Naive B cell (primary cell): ENCODE data around the gene SFMBT2. TPM values are rescaled to one million over a fixed set of nuclear protein-coding genes. Genes with fewer than 3 reads are reported as not detected.

Experiments used
- ATAC-seq, 2 donors: fragments of 150-1000 bp; cut with Tn5 transposase; 2 replicates each; pipeline ENCODE4 v1.10.0; 2021; ENCODE audit warnings: low read depth in 2 of 2, mild to moderate bottlenecking in 2 of 2, moderate library complexity in 2 of 2
- DNase-seq: peaks from one replicate; pipeline ENCODE4 v3.0.0; 2022
- H3K27ac Mint-ChIP-seq, 6 donors: one replicate each; pipeline ENCODE4 v1.8.0; 2020 to 2022; ENCODE audit warnings: mild to moderate bottlenecking in 6 of 6, mixed read lengths in 6 of 6, moderate library complexity in 5 of 6, inconsistent platforms in 2 of 6
- H3K27me3 Mint-ChIP-seq, 3 donors: one replicate each; pipeline ENCODE4 v1.8.0; 2021 to 2022; ENCODE audit warnings: mixed read lengths in 3 of 3, mild to moderate bottlenecking in 1 of 3
- H3K36me3 Mint-ChIP-seq, 2 donors: one replicate each; pipeline ENCODE4 v1.8.0; 2020 to 2022; ENCODE audit warnings: mixed read lengths in 2 of 2, inconsistent platforms in 1 of 2, mild to moderate bottlenecking in 1 of 2
- H3K4me1 Mint-ChIP-seq, 3 donors: one replicate each; pipeline ENCODE4 v1.8.0; 2020 to 2022; ENCODE audit warnings: mixed read lengths in 3 of 3, inconsistent platforms in 1 of 3, mild to moderate bottlenecking in 1 of 3, moderate library complexity in 1 of 3
- H3K4me3 Mint-ChIP-seq, 8 donors: one replicate each; pipeline ENCODE4 v1.8.0; 2020 to 2022; ENCODE audit warnings: mild to moderate bottlenecking in 8 of 8, mixed read lengths in 8 of 8, moderate library complexity in 8 of 8, inconsistent platforms in 2 of 8
- H3K9me3 Mint-ChIP-seq, 7 donors: one replicate each; pipeline ENCODE4 v1.8.0; 2020 to 2022; ENCODE audit warnings: mixed read lengths in 7 of 7, mild to moderate bottlenecking in 5 of 7, inconsistent platforms in 2 of 7, moderate library complexity in 1 of 7
- polyA plus RNA-seq, 6 donors: library from polyadenylated mRNA; unstranded; fragments of 300-500 nt; fragmentation: Illumina TruSeq; gene quantifications; one replicate each; pipeline ENCODE4 v1.2.3, GENCODE V29; 2021; ENCODE audit warnings: low read depth in 6 of 6

SFMBT2 gene
- 1 to 10 TPM in 5 of 6 donors, not detected in 1; 1.0 to 2.3 (median 2.0) TPM for polyA plus RNA-seq

DNA sequence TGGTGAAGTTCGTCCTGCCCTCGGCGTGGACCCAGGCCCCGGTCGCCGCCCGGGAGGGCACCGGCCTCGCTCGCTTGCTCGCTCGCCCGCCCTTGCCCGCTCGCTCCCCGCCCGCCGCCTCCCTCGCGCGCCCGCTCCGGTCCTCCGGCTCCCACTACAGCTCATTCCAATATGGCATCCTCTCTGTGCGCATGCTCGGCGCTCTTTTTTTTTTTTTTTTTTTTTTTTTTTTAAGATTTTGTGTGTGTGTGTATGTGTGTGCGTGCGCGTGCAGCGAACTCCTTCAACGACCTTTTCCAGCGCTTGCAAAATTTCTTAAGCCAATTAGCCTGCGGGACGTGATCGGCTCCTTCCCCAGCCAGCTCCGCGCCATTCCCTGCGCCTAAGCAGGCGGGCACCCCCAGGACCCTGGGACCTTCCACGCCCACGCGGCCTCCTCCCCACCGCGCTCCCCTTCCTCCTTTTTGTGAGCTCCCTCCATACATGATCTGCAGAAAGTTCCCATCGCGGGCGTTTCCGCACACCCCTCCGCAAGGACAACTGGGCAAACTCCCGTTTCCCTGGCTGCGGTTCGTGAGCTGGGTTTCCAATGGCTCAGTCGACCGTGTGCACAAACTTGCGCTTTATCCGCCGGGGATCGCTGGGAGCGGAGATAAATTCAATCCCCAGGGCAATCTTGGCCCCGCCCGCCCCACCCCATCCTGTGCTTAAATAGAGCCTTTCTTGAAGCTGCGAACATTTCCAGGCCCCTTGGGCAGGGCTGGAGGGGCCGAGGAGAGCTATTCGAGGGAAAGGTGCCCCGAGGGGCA is at the start of gene SFMBT2:
TSS of gene SFMBT2 (minus strand) at position 173 of the 809 bp plus-strand sequence. CDS start 29,136 bp downstream, outside the sequence.
- Mint-ChIP-seq H3K36me3 (no peaks in the 10 kb centered on the region), H3K27me3 (peaks cover 6 to 22% (median 10%) of the 10 kb centered on the region in 3 donors), H3K27ac (peak within 1 kb of the TSS; percentile 65 to 95 (median 84)), H3K4me3 (peak within 1 kb of the TSS; percentile 92 to 98 (median 97)), H3K4me1 (peaks cover 31 to 43% (median 38%) of the 10 kb centered on the region in 3 donors), H3K9me3 (no peaks in the 10 kb centered on the region)
- ATAC-seq = peak; percentile 52 to 55
- DNase-seq = peak; percentile 47

DNA sequence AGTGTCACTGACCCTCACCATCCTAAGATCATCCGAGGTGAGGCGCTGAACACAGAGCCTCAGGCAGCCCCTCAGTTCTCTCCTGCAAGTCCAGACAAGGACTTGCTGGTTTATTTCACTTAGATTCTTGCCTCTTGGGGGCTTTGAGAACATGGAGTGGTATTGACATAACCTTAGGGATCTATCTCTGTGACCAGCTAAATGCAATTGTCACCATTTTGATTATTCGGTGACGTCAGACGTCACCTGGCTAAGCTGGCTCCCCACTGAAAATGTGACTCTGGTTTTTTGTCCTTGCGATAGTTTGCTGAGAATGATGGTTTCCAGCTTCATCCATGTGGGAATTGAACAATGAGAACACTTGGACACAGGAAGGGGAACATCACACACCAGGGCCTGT is 49.2 kb upstream of the SFMBT2 start:
- ATAC-seq (no peak), DNase-seq (no peak)
- Mint-ChIP-seq H3K4me1 (peaks cover 9 to 24% (median 19%) of the 10 kb centered on the region in 3 donors), H3K9me3 (peaks cover 0 to 2% (median 0%) of the 10 kb centered on the region in 7 donors), H3K27me3 (no peaks in the 10 kb centered on the region), H3K36me3 (peaks cover 0 to 5% of the 10 kb centered on the region in 2 donors), H3K27ac (no peak overlapping the region), H3K4me3 (no peak overlapping the region)

DNA sequence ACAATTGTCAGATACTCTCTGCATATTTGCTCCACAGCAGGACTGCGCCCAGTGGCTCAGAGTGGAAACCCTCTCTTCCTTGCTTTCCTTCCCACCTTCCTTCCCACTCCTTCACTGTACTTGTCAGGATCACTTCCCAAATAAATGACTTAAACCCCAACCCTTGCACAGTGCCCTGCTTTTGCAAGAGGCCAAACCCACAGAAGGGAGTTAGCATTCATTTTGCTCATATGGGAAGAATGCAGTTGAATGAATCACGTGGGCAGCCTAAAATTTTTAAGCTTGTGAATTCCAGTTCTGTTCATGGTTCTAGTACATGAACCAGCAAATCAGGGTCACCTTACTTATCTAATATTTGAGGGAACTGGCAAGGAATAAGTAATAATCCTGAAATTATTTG is 47.7 kb upstream of the SFMBT2 start:
- DNase-seq (no peak), ATAC-seq (no peak)
- Mint-ChIP-seq H3K4me1 (peaks cover 6 to 20% (median 16%) of the 10 kb centered on the region in 3 donors), H3K9me3 (peaks cover 0 to 3% (median 0%) of the 10 kb centered on the region in 7 donors), H3K4me3 (no peak overlapping the region), H3K27me3 (no peaks in the 10 kb centered on the region), H3K27ac (no peak overlapping the region), H3K36me3 (no peaks in the 10 kb centered on the region)

DNA sequence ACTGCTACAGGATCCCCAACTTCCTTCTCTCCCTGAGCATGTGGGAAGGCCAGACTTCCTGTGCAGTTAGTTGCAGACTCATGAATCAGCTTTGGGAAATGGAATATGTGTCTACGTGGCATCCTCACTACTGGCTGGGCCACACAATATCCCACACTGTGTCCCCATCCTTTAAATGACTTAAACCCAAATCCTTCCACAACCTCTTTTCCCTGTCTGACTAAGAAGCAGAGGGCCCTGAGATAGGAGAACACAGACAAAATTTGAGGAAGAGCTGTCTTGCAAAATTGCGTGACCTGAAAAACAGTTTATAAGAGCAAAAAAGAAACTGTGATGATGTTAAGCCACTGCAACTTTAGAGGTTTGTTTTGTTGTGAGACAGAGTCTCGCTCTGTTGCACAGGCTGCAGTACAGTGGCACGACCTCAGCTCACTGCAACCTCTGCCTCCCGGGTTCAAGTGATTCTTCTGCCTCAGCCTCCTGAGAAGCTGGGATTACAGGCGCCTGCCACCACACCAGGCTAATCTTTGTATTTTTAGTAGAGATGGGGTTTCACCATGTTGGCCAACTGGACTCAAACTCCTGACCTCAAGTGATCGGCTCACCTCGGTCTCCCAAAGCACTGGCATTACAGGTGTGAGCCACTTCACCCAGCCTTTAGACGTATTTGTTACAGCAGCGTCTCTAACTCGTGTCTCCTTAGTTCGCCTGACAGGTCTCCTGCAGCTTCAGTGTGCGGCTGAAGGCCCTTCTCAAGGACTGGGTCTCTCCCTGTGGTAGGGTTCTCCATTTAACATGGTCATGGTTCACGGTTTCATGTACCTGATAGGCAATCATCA is 46.9 kb upstream of the SFMBT2 start:
- Mint-ChIP-seq H3K36me3 (no peaks in the 10 kb centered on the region), H3K27me3 (peaks cover 0 to 7% (median 0%) of the 10 kb centered on the region in 3 donors), H3K4me3 (peak overlapping the region in 1 of 8 donors; percentile 7), H3K4me1 (peaks cover 5 to 20% (median 18%) of the 10 kb centered on the region in 3 donors), H3K9me3 (peaks cover 0 to 3% (median 0%) of the 10 kb centered on the region in 7 donors), H3K27ac (no peak overlapping the region)
- DNase-seq (no peak), ATAC-seq (no peak)

DNA sequence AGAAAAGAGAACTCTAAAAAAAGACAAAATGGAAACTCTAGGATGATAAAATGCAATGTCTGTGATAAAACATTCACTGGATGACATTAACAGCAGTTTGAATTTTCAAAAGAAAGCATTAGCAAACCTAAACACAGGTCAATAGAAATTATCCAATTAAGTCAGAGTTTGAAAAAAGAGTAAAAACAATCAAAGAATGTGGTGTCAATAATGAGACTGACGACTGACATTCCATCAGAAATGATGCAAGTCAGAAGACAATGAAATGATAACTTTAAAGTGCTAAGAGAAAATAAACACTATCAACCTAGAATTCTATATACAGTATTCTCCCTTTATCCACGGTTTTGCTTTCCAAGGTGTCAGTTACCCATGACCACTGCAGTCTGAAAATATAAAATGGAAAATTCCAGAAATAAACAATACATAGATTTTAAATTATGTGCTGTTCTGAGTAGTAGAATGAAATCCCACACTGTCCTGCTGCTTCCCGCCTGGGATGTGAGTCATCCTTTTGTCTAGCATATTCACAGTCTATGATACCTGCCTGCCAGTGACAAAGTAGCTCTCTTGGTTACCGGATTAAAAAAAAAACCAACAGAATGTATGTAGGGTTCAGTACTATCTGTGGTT is 38.3 kb upstream of the SFMBT2 start:
- Mint-ChIP-seq H3K27ac (no peak overlapping the region), H3K4me3 (no peak overlapping the region), H3K27me3 (peaks cover 0 to 8% (median 0%) of the 10 kb centered on the region in 3 donors), H3K9me3 (peaks cover 0 to 27% (median 21%) of the 10 kb centered on the region in 7 donors), H3K4me1 (peaks cover 21 to 26% (median 24%) of the 10 kb centered on the region in 3 donors), H3K36me3 (peaks cover 10 to 12% of the 10 kb centered on the region in 2 donors)
- DNase-seq (no peak), ATAC-seq (no peak)

DNA sequence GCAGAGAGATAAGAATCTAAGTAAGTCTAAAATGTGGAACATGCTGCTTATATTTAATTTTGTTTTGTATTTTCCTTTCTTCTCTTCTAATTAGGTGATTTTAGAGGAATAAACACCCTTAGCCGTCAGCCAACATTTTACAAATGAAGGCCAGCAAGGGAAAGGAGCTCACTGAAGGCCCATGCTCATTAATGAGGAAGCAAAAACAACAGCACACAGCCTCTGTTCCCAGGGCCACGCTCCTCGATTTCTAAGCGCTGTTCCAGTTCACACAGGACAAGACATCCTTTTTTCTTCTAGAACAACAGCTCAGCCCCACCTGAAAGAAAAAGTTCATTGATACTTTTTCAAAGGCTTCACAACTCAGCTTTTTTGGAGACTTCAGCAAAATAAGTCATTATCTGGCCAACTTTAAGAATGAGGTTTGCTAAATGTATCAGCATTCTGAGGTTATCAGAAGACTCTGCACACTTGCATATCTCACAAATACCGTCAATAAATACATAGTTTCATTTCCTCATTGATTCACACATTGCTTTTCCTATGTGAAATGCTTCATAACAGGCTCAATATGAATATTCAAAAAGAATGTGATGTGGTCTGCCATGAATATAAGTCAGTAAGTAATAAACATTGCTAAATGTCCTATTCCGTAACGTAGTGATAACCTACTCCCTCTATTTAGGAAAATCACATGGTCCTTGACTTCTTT is 34.8 kb upstream of the SFMBT2 start:
- Mint-ChIP-seq H3K4me3 (peak overlapping the region; percentile 8 to 90 (median 73)), H3K4me1 (peaks cover 21 to 31% (median 27%) of the 10 kb centered on the region in 3 donors), H3K36me3 (peaks cover 10 to 12% of the 10 kb centered on the region in 2 donors), H3K27me3 (no peaks in the 10 kb centered on the region), H3K9me3 (peaks cover 0 to 25% (median 20%) of the 10 kb centered on the region in 7 donors), H3K27ac (peak overlapping the region in 5 of 6 donors; percentile 3 to 92 (median 62))
- ATAC-seq (peak; percentile 79 to 86), DNase-seq (peak; percentile 35)

DNA sequence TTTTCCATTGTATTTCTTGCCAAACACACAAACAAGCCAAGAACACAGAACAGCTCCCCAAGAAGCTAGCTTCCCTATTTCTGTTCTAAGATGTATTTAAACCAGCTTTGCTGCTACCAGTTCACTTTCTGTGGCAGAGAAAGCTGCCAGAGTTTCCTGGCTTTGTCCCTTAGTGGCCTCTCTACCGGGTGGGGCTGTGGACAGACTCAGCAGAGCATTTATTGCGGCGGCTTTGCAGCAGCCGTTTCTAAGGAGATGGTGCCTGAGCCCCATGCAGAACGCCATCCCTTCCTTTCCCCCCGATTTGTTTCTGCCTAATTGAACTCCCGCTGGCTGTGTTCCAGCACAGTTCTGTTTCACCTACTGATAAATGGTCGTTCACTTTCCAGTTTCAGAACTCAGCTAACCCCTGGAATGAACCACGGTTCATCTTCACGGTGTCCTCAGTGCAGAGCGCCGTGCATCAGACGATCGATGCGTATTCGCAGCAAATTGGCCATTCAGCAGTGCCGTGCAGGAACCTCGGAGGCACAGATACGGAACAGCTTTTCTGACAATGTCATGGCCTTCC is 33.8 kb upstream of the SFMBT2 start:
- H3K4me3 Mint-ChIP-seq = peak overlapping the region; percentile 31 to 90 (median 73)
- H3K27ac Mint-ChIP-seq = peak overlapping the region in 2 of 6 donors; percentile 19 to 47
- peaks cover 4 to 5% (median 4%) of the 10 kb centered on the region in 3 donors for H3K27me3 Mint-ChIP-seq
- ATAC-seq (peak; percentile 26 to 35), DNase-seq (peak; percentile 3)
- peaks cover 10 to 12% of the 10 kb centered on the region in 2 donors for H3K36me3 Mint-ChIP-seq
- peaks cover 0 to 19% (median 17%) of the 10 kb centered on the region in 7 donors for H3K9me3 Mint-ChIP-seq
- peaks cover 25 to 31% (median 27%) of the 10 kb centered on the region in 3 donors for H3K4me1 Mint-ChIP-seq

DNA sequence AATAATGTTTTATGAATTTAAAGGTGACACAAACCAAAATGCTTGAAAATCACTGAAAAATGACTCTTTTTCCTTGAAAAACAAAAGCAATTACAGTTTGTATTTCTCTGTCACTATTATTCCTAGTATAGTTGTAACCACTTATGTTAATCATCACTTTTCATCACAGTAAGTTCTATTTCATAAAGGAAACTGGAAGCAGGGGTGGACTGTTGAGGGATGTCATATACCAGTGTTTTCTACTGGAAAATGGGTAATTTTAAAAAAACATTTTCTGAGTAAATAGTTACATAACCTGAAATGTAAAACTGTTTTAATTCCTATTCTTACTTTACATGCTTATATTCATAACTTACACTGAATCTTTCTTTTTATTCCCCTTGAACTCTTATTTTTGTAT is 32.2 kb upstream of the SFMBT2 start:
- peaks cover 28 to 41% (median 33%) of the 10 kb centered on the region in 3 donors for H3K4me1 Mint-ChIP-seq
- H3K9me3 Mint-ChIP-seq = peaks cover 0 to 3% (median 1%) of the 10 kb centered on the region in 7 donors
- no peak overlapping the region for H3K27ac Mint-ChIP-seq
- no peaks in the 10 kb centered on the region for H3K36me3 Mint-ChIP-seq
- H3K27me3 Mint-ChIP-seq = peaks cover 11 to 21% (median 13%) of the 10 kb centered on the region in 3 donors
- no peak for DNase-seq
- no peak overlapping the region for H3K4me3 Mint-ChIP-seq
- no peak for ATAC-seq

DNA sequence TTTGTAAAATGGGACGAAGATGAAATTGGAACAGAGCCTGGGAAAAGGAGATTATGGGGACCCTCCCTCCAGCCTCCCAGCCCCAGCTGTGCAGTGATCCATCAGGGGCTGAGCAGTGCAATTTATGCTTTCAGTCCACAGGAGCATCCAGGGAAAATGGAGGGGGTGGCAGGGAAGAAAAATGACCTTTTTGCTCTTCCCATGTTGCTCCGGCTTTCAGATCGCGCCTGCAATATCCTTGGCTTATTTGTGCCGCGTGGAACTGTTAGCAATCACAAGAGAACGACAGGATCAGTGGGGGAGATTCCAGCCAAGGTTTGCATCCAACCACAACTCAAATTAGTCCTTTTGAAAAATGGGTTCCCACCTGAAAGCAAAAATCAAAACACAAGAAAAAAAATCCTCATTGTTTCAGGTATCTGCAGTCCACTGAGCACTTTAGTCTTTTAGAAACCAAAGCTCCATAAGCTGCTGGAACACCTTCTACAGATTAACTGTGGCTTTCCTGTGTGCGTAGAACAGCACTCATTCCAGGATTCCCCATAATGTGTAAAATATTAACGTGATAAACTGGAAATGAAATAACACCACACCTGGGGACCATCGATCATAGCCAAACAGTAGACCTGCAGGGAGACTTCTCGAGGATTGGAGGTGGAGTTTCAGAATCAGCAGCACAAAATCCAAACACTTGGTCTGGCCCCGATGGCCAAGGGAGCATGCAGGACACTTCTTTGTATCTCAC is 30.7 kb upstream of the SFMBT2 start:
- no peak overlapping the region for H3K27ac Mint-ChIP-seq
- no peak overlapping the region for H3K4me3 Mint-ChIP-seq
- peaks cover 35 to 47% (median 36%) of the 10 kb centered on the region in 3 donors for H3K4me1 Mint-ChIP-seq
- ATAC-seq (no peak), DNase-seq (no peak)
- no peaks in the 10 kb centered on the region for H3K36me3 Mint-ChIP-seq
- H3K9me3 Mint-ChIP-seq = no peaks in the 10 kb centered on the region
- peaks cover 11 to 22% (median 13%) of the 10 kb centered on the region in 3 donors for H3K27me3 Mint-ChIP-seq

DNA sequence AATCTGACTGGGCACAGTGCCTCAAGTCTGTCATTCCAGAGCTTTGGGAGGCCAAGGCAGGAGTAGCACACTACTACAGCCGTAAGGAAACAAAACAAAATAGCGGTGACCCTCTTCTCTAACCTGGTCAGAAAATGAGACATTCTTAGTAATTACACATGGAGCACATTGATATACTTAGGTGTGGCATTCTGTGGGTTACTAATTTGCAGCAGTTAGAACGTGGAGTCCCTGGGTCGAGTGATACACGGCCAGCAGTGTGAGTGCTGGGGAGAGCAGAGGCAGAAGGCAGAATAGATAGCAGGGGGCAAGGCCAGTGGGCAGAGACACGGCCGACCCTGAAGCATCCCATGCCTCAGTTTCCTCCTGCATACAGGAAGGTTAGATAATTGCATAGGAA is 28.9 kb upstream of the SFMBT2 start:
- no peak for ATAC-seq
- peaks cover 16 to 32% (median 26%) of the 10 kb centered on the region in 3 donors for H3K4me1 Mint-ChIP-seq
- DNase-seq = no peak

DNA sequence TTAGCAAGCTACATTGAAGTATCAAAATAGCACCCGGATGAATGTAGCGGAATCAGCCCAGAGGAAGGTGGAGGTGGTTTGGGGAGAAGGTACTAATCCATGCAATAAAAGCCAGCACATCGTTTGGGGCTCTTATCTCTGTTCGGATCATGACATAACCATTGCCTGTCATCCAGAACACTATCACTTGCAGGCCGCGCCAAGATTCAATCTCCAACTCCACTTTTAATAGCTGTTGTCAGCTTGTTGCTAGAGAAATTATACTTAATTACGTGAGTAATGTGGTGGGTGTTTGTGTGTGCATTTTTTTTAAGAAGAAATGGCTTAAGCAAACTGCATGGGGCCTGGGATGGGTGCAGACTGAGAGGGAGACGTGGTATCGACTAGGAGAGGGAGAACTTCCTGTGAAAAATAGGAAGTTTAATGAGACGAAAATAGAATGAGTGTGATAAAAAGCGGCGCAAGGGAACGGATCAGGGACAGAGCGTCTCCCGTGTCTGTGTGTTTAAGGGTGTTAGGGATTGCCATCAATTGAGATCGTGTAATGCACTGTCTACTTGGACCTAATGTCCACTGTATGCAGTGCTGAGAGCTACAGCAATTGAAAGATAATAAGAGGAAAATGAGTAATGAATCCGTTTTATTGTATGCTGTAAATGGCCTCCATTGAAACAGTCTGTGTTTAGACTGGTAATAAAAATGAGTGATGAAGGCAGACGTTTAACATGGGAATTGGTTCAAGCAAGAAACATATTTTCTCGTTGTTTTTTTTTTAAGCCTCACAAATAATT is 27.6 kb upstream of the SFMBT2 start:
- DNase-seq (no peak), ATAC-seq (no peak)
- peaks cover 13 to 23% (median 20%) of the 10 kb centered on the region in 3 donors for H3K4me1 Mint-ChIP-seq
- H3K27ac Mint-ChIP-seq = peak overlapping the region in 1 of 6 donors; percentile 37
- no peak overlapping the region for H3K4me3 Mint-ChIP-seq
- no peaks in the 10 kb centered on the region for H3K36me3 Mint-ChIP-seq
- H3K9me3 Mint-ChIP-seq = no peaks in the 10 kb centered on the region
- H3K27me3 Mint-ChIP-seq = peaks cover 11 to 22% (median 13%) of the 10 kb centered on the region in 3 donors

More for the DNA sequence above, 28.9 kb upstream of the SFMBT2 start:
- Mint-ChIP-seq H3K4me3 (peak overlapping the region in 1 of 8 donors; percentile 40), H3K27me3 (peaks cover 11 to 22% (median 13%) of the 10 kb centered on the region in 3 donors), H3K9me3 (no peaks in the 10 kb centered on the region), H3K36me3 (no peaks in the 10 kb centered on the region), H3K27ac (peak overlapping the region in 1 of 6 donors; percentile 44)
